Measurements from ENCODE around the gene FBXO15.

FBXO15 gene

GRCh38 chr18:74153793-74154192, 6.2 kb upstream of the FBXO15 start:
- no peak for DNase-seq (ENCODE audit: low read depth in 2 of 2)

GRCh38 chr18:74153377-74153776, 5.7 kb upstream of the FBXO15 start:
- no peak for DNase-seq (ENCODE audit: low read depth in 2 of 2)

- DNase-seq (ENCODE audit: low read depth in 2 of 2): no peak
These were observed 5.2 kb upstream of the FBXO15 start for GRCh38 chr18:74152857-74153256.

- DNase-seq (ENCODE audit: low read depth in 2 of 2): no peak
These were observed 4.6 kb upstream of the FBXO15 start for GRCh38 chr18:74152270-74152669.

- DNase-seq (ENCODE audit: low read depth in 2 of 2): no peak
These were observed 2.2 kb upstream of the FBXO15 start for GRCh38 chr18:74149878-74150277.

- no peak for DNase-seq (ENCODE audit: low read depth in 2 of 2)
These were observed 973 bp upstream of the FBXO15 start for GRCh38 chr18:74148543-74149070.

- DNase-seq (ENCODE audit: low read depth in 2 of 2): no peak
These were observed 199 bp downstream of the FBXO15 start for GRCh38 chr18:74147491-74147778.

GRCh38 chr18:74146756-74147155, 878 bp downstream of the FBXO15 start:
- DNase-seq (ENCODE audit: low read depth in 2 of 2): no peak

- no peak for DNase-seq (ENCODE audit: low read depth in 2 of 2)
These were observed 5.4 kb downstream of the FBXO15 start for GRCh38 chr18:74142252-74142651.

- DNase-seq (ENCODE audit: low read depth in 2 of 2): no peak
These were observed 6.0 kb downstream of the FBXO15 start for GRCh38 chr18:74141667-74142066.

- DNase-seq (ENCODE audit: low read depth in 2 of 2): no peak
These were observed 7.1 kb downstream of the FBXO15 start for GRCh38 chr18:74140582-74140981.

GRCh38 chr18:74139888-74140287, 7.7 kb downstream of the FBXO15 start:
- DNase-seq (ENCODE audit: low read depth in 2 of 2): no peak

GRCh38 chr18:74139411-74139810, 8.2 kb downstream of the FBXO15 start:
- DNase-seq (ENCODE audit: low read depth in 2 of 2): no peak

GRCh38 chr18:74137920-74138538, 9.6 kb downstream of the FBXO15 start:
- no peak for DNase-seq (ENCODE audit: low read depth in 2 of 2)

- no peak for DNase-seq (ENCODE audit: low read depth in 2 of 2)
These were observed 15.4 kb downstream of the FBXO15 start for GRCh38 chr18:74132201-74132600.

- no peak for DNase-seq (ENCODE audit: low read depth in 2 of 2)
These were observed 16.5 kb downstream of the FBXO15 start for GRCh38 chr18:74131124-74131523.

GRCh38 chr18:74128159-74128558, 19.5 kb downstream of the FBXO15 start:
- DNase-seq (ENCODE audit: low read depth in 2 of 2): no peak

GRCh38 chr18:74126684-74127655, 20.7 kb downstream of the FBXO15 start:
- no peak for DNase-seq (ENCODE audit: low read depth in 2 of 2)

GRCh38 chr18:74124642-74125041, 23.0 kb downstream of the FBXO15 start:
- no peak for DNase-seq (ENCODE audit: low read depth in 2 of 2)

GRCh38 chr18:74123200-74123599, 24.4 kb downstream of the FBXO15 start:
- DNase-seq (ENCODE audit: low read depth in 2 of 2): no peak

- no peak for DNase-seq (ENCODE audit: low read depth in 2 of 2)
These were observed 30.7 kb downstream of the FBXO15 start for GRCh38 chr18:74116633-74117554.

GRCh38 chr18:74115046-74115445, 32.6 kb downstream of the FBXO15 start:
- DNase-seq (ENCODE audit: low read depth in 2 of 2): no peak
